WTC11 (cell line): ENCODE results near the gene AKR1E2. TPM values are rescaled to one million over a fixed set of nuclear protein-coding genes. Genes with fewer than 3 reads are reported as not detected.

ENCODE experiments used
- ATAC-seq: fragments of 200-7000 bp; cut with Tn5 transposase; 2 replicates; pipeline ENCODE4 v1.10.0; 2021; ENCODE audit warnings: mild to moderate bottlenecking, moderate library complexity
- CTCF ChIA-PET: fragments of 300-600 bp; sonication (Branson Sonifier 250); formaldehyde crosslinking; loops from one replicate; lab custom pipeline; 2021; ENCODE audit warnings: antibody characterized with exemption; lab: Charles Lee
- POLR2A ChIA-PET: fragments of 350-600 bp; sonication (Branson Sonifier 250); formaldehyde crosslinking; loops from one replicate; lab custom pipeline; 2021; ENCODE audit warnings: antibody characterized with exemption; lab: Charles Lee
- DNase-seq: peaks from one replicate; pipeline ENCODE4 v3.0.0; 2021; ENCODE audit warnings: low spot score
- H3K27ac Mint-ChIP-seq: 2 replicates; pipeline ENCODE4 v1.8.0; 2021; ENCODE audit warnings: mixed read lengths
- H3K27me3 Mint-ChIP-seq: 2 replicates; pipeline ENCODE4 v1.8.0; 2021; ENCODE audit warnings: low read depth, mild to moderate bottlenecking, moderate library complexity, mixed read lengths
- H3K36me3 Mint-ChIP-seq: 2 replicates; pipeline ENCODE4 v1.8.0; 2021; ENCODE audit warnings: mixed read lengths
- H3K4me1 Mint-ChIP-seq: 2 replicates; pipeline ENCODE4 v1.8.0; 2022; ENCODE audit warnings: mixed read lengths
- H3K4me3 Mint-ChIP-seq: 2 replicates; pipeline ENCODE4 v1.8.0; 2021; ENCODE audit warnings: mild to moderate bottlenecking, moderate library complexity, mixed read lengths
- H3K9me3 Mint-ChIP-seq: 2 replicates; pipeline ENCODE4 v1.8.0; 2021; ENCODE audit warnings: mixed read lengths
- CBFB ChIP-seq: sonication (generic); formaldehyde crosslinking; IDR thresholded peaks from 2 replicates; pipeline ENCODE4 v1.8.1; 2022; ENCODE audit warnings: mild to moderate bottlenecking, low read depth, missing genetic modification reagents
- FOXJ3 ChIP-seq: sonication (generic); formaldehyde crosslinking; IDR thresholded peaks from 2 replicates; pipeline ENCODE4 v1.9.0; 2021; ENCODE audit warnings: missing genetic modification reagents, mild to moderate bottlenecking, borderline replicate concordance
- GABPB1 ChIP-seq: sonication (generic); formaldehyde crosslinking; IDR thresholded peaks from 2 replicates; pipeline ENCODE4 v1.8.1; 2023; ENCODE audit warnings: mild to moderate bottlenecking, missing genetic modification reagents
- MXD4 ChIP-seq: fragments of 250-450 bp; sonication (Bioruptor Pico); IDR thresholded peaks from 2 replicates; pipeline ENCODE4 v1.8.0; 2021; ENCODE audit warnings: mild to moderate bottlenecking, moderate library complexity, borderline replicate concordance
- MYBL2 ChIP-seq: sonication (generic); formaldehyde crosslinking; IDR thresholded peaks from 2 replicates; pipeline ENCODE4 v1.8.1; 2023; ENCODE audit warnings: mild to moderate bottlenecking, moderate library complexity, missing genetic modification reagents
- NR2C2 ChIP-seq: sonication (generic); formaldehyde crosslinking; IDR thresholded peaks from 2 replicates; pipeline ENCODE4 v1.8.0; 2022; ENCODE audit warnings: mild to moderate bottlenecking, missing genetic modification reagents
- OVOL2 ChIP-seq: fragments of 250-450 bp; sonication (Bioruptor Pico); IDR thresholded peaks from 2 replicates; pipeline ENCODE4 v1.9.0; 2021; ENCODE audit warnings: mild to moderate bottlenecking, borderline replicate concordance
- RORB ChIP-seq: fragments of 250-450 bp; sonication (Bioruptor Pico); IDR thresholded peaks from 2 replicates; pipeline ENCODE4 v1.9.0; 2021; ENCODE audit warnings: mild to moderate bottlenecking
- ZNF138 ChIP-seq: sonication (generic); formaldehyde crosslinking; conservative IDR thresholded peaks from 2 replicates; pipeline ENCODE4 v1.8.1; 2022; ENCODE audit warnings: mild to moderate bottlenecking, moderate library complexity, missing genetic modification reagents
- ZNF263 ChIP-seq: sonication (generic); formaldehyde crosslinking; IDR thresholded peaks from 2 replicates; pipeline ENCODE4 v1.8.1; 2022; ENCODE audit warnings: low read depth, mild to moderate bottlenecking, moderate library complexity, missing genetic modification reagents
- ZNF317 ChIP-seq: sonication (generic); formaldehyde crosslinking; IDR thresholded peaks from 2 replicates; pipeline ENCODE4 v1.8.1; 2023; ENCODE audit warnings: low read depth, mild to moderate bottlenecking, moderate library complexity, missing genetic modification reagents, borderline replicate concordance
- total RNA-seq: library from RNA; stranded (reverse); gene quantifications from 3 replicates; pipeline ENCODE4 v1.2.3, GENCODE V29; 2021
- TF ChIP-seq, protein P1 (sequence below): sonication (generic); formaldehyde crosslinking; IDR thresholded peaks from 2 replicates; pipeline ENCODE4 v1.8.1; 2023; ENCODE audit warnings: mild to moderate bottlenecking, missing genetic modification reagents, borderline replicate concordance
- TF ChIP-seq, protein P2 (sequence below): sonication (generic); formaldehyde crosslinking; IDR thresholded peaks from 2 replicates; pipeline ENCODE4 v1.8.1; 2023; ENCODE audit warnings: mild to moderate bottlenecking, missing genetic modification reagents
- TF ChIP-seq, protein P3 (sequence below): sonication (generic); formaldehyde crosslinking; conservative IDR thresholded peaks from 2 replicates; pipeline ENCODE4 v1.8.1; 2023; ENCODE audit warnings: mild to moderate bottlenecking, low read depth, missing genetic modification reagents, moderate library complexity
- TF ChIP-seq, protein P4 (sequence below): sonication (generic); formaldehyde crosslinking; IDR thresholded peaks from 2 replicates; pipeline ENCODE4 v1.8.1; 2022; ENCODE audit warnings: mild to moderate bottlenecking, missing genetic modification reagents, moderate library complexity, borderline replicate concordance
- TF ChIP-seq, protein P5 (sequence below): fragments of 250-450 bp; sonication (Bioruptor Pico); IDR thresholded peaks from 2 replicates; pipeline ENCODE4 v1.9.0; 2021; ENCODE audit warnings: mild to moderate bottlenecking

Gene AKR1E2
- total RNA-seq, 1 experiment from 2014 or later, result 1.7 TPM

DNA sequence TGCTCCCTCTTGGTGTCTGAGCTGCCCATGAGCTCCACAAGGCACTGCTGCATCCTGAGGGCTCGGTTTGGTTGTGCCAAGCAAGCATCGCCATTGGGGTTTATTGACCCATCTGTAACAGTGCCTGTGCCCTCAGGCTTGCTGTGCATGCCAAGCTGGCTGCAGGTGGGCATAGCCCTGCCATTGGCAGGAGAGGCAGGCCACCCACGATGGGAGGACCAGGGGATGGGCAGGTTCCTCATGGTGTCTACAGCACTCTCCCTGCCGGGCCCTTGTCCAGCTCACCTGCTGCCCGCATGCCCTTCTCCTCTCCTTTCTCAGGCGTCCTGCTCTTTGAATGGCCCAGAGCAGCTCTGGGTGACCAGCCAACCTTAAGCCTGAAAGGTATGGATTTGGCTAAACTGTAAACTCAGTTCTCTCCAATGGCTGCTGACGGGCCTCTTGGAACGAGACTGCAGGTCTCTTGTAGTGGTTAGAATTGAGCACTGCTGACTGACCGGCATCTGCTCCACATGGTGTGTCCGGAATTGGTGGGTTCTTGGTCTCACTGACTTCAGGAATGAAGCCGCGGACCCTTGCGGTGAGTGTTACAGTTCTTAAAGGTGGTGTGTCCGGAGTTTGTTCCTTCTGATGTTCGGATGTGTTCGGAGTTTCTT is 17.6 kb downstream of the AKR1E2 start:
- Mint-ChIP-seq H3K4me3 (no peak overlapping the region), H3K27me3 (no peaks in the 10 kb centered on the region), H3K36me3 (peaks cover 28% of the 10 kb centered on the region), H3K4me1 (no peaks in the 10 kb centered on the region), H3K9me3 (peaks cover 8% of the 10 kb centered on the region), H3K27ac (no peak overlapping the region)
- ChIA-PET POLR2A (interaction anchor here (0.6 kb wide), 1 partner anchor 668 kb away, joined by 3 read pairs; no protein-coding TSS in a partner anchor), CTCF (interaction anchor here (2.7 kb wide), 1 partner anchor 29 kb away, joined by 8 read pairs; no protein-coding TSS in a partner anchor)
- ATAC-seq (no peak), DNase-seq (no peak)
- TF ChIP-seq MYBL2 (CRISPR knock-in tag) (no peak), ZNF138 (CRISPR knock-in tag) (no peak), NR2C2 (CRISPR knock-in tag) (no peak), ZNF263 (CRISPR knock-in tag) (no peak), CBFB (CRISPR knock-in tag) (no peak), MXD4 (CRISPR knock-in tag) (no peak), OVOL2 (CRISPR knock-in tag) (no peak), GABPB1 (CRISPR knock-in tag) (no peak), FOXJ3 (CRISPR knock-in tag) (no peak), ZNF317 (CRISPR knock-in tag) (no peak), RORB (CRISPR knock-in tag) (no peak)
- TF ChIP-seq, protein P1, sequence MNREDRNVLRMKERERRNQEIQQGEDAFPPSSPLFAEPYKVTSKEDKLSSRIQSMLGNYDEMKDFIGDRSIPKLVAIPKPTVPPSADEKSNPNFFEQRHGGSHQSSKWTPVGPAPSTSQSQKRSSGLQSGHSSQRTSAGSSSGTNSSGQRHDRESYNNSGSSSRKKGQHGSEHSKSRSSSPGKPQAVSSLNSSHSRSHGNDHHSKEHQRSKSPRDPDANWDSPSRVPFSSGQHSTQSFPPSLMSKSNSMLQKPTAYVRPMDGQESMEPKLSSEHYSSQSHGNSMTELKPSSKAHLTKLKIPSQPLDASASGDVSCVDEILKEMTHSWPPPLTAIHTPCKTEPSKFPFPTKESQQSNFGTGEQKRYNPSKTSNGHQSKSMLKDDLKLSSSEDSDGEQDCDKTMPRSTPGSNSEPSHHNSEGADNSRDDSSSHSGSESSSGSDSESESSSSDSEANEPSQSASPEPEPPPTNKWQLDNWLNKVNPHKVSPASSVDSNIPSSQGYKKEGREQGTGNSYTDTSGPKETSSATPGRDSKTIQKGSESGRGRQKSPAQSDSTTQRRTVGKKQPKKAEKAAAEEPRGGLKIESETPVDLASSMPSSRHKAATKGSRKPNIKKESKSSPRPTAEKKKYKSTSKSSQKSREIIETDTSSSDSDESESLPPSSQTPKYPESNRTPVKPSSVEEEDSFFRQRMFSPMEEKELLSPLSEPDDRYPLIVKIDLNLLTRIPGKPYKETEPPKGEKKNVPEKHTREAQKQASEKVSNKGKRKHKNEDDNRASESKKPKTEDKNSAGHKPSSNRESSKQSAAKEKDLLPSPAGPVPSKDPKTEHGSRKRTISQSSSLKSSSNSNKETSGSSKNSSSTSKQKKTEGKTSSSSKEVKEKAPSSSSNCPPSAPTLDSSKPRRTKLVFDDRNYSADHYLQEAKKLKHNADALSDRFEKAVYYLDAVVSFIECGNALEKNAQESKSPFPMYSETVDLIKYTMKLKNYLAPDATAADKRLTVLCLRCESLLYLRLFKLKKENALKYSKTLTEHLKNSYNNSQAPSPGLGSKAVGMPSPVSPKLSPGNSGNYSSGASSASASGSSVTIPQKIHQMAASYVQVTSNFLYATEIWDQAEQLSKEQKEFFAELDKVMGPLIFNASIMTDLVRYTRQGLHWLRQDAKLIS, result no peak
- TF ChIP-seq, protein P2, sequence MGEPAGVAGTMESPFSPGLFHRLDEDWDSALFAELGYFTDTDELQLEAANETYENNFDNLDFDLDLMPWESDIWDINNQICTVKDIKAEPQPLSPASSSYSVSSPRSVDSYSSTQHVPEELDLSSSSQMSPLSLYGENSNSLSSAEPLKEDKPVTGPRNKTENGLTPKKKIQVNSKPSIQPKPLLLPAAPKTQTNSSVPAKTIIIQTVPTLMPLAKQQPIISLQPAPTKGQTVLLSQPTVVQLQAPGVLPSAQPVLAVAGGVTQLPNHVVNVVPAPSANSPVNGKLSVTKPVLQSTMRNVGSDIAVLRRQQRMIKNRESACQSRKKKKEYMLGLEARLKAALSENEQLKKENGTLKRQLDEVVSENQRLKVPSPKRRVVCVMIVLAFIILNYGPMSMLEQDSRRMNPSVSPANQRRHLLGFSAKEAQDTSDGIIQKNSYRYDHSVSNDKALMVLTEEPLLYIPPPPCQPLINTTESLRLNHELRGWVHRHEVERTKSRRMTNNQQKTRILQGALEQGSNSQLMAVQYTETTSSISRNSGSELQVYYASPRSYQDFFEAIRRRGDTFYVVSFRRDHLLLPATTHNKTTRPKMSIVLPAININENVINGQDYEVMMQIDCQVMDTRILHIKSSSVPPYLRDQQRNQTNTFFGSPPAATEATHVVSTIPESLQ (CRISPR knock-in tag), result no peak
- TF ChIP-seq, protein P3, sequence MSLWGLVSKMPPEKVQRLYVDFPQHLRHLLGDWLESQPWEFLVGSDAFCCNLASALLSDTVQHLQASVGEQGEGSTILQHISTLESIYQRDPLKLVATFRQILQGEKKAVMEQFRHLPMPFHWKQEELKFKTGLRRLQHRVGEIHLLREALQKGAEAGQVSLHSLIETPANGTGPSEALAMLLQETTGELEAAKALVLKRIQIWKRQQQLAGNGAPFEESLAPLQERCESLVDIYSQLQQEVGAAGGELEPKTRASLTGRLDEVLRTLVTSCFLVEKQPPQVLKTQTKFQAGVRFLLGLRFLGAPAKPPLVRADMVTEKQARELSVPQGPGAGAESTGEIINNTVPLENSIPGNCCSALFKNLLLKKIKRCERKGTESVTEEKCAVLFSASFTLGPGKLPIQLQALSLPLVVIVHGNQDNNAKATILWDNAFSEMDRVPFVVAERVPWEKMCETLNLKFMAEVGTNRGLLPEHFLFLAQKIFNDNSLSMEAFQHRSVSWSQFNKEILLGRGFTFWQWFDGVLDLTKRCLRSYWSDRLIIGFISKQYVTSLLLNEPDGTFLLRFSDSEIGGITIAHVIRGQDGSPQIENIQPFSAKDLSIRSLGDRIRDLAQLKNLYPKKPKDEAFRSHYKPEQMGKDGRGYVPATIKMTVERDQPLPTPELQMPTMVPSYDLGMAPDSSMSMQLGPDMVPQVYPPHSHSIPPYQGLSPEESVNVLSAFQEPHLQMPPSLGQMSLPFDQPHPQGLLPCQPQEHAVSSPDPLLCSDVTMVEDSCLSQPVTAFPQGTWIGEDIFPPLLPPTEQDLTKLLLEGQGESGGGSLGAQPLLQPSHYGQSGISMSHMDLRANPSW (CRISPR knock-in tag), result no peak
- TF ChIP-seq, protein P4, sequence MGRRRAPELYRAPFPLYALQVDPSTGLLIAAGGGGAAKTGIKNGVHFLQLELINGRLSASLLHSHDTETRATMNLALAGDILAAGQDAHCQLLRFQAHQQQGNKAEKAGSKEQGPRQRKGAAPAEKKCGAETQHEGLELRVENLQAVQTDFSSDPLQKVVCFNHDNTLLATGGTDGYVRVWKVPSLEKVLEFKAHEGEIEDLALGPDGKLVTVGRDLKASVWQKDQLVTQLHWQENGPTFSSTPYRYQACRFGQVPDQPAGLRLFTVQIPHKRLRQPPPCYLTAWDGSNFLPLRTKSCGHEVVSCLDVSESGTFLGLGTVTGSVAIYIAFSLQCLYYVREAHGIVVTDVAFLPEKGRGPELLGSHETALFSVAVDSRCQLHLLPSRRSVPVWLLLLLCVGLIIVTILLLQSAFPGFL, result no peak
- TF ChIP-seq, protein P5, sequence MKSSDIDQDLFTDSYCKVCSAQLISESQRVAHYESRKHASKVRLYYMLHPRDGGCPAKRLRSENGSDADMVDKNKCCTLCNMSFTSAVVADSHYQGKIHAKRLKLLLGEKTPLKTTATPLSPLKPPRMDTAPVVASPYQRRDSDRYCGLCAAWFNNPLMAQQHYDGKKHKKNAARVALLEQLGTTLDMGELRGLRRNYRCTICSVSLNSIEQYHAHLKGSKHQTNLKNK (CRISPR knock-in tag), result no peak
